Measurements from ENCODE around the gene SND1.

Gene SND1

DNA sequence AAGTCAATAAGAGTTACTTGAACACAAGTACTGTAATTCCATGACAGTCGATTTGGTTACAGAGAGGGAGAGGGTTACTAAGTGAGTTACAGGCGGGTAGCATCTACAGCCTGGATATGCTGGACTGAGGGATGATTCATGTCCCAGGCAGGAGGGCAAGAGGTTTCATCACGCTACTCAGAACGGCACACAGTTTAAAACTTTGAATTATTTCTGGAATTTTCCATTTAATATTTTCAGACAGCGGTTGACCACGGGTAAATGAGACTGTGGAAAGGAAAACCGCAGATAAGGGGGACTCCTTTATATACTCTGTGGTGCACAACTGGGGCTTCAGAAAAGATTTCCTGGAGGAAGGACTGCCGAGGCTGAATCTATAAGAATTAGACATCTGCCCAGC is 404.9 kb downstream of the SND1 start:
- H3K9me3 ChIP-seq (ENCODE audit: low read length), result no peaks in the 10 kb centered on the region
- H3K4me1 ChIP-seq (ENCODE audit: insufficient read depth, low read length), result no peaks in the 10 kb centered on the region
- no peaks in the 10 kb centered on the region for H3K36me3 ChIP-seq (ENCODE audit: insufficient read depth, low read length)
- no peak overlapping the region for H3K9ac ChIP-seq (ENCODE audit: low read length)
- H3K4me3 ChIP-seq (ENCODE audit: low read depth in 1 of 2, low read length in 2 of 2), result no peak overlapping the region
- no peaks in the 10 kb centered on the region for H3K27me3 ChIP-seq (ENCODE audit: control insufficient read depth in 1 of 2, insufficient read depth in 2 of 2, low read length in 2 of 2)
- no peak overlapping the region for H3K27ac ChIP-seq (ENCODE audit: low read depth, low read length)

DNA sequence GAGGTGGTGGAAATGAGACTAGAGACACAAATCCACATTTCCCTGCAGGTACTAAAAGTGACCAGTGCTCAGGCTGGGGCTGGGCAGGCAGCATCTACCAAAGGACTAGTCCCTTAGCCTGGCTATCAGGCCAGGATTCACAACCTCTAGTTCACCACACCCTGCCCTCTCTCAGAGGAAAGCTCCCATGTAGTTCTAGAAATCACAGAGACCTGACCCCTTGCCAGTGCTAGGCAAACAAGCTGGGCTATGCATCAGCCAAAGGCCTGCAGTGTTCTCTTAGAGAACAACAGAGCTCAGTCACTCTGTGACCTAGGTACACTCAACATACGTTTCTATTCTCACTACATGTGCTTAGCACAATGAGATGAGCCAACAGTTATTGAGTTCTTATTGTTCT is 405.9 kb downstream of the SND1 start:
- Histone ChIP-seq H3K4me1 (ENCODE audit: insufficient read depth, low read length) (no peaks in the 10 kb centered on the region), H3K9me3 (ENCODE audit: low read length) (no peaks in the 10 kb centered on the region), H3K9ac (ENCODE audit: low read length) (no peak overlapping the region), H3K36me3 (ENCODE audit: insufficient read depth, low read length) (no peaks in the 10 kb centered on the region), H3K27me3 (ENCODE audit: control insufficient read depth in 1 of 2, insufficient read depth in 2 of 2, low read length in 2 of 2) (no peaks in the 10 kb centered on the region), H3K4me3 (ENCODE audit: low read depth in 1 of 2, low read length in 2 of 2) (no peak overlapping the region), H3K27ac (ENCODE audit: low read depth, low read length) (no peak overlapping the region)

GRCh38 chr7:128059143-128059988 is 407.4 kb downstream of the SND1 start:
- no peak overlapping the region for H3K4me3 ChIP-seq (ENCODE audit: low read depth in 1 of 2, low read length in 2 of 2)
- H3K27ac ChIP-seq (ENCODE audit: low read depth, low read length), result no peak overlapping the region
- no peak overlapping the region for H3K9ac ChIP-seq (ENCODE audit: low read length)
- no peaks in the 10 kb centered on the region for H3K27me3 ChIP-seq (ENCODE audit: control insufficient read depth in 1 of 2, insufficient read depth in 2 of 2, low read length in 2 of 2)
- H3K9me3 ChIP-seq (ENCODE audit: low read length), result no peaks in the 10 kb centered on the region
- H3K4me1 ChIP-seq (ENCODE audit: insufficient read depth, low read length), result no peaks in the 10 kb centered on the region
- H3K36me3 ChIP-seq (ENCODE audit: insufficient read depth, low read length), result no peaks in the 10 kb centered on the region

GRCh38 chr7:128060018-128060417 is 408.0 kb downstream of the SND1 start:
- H3K9ac ChIP-seq (ENCODE audit: low read length), result no peak overlapping the region
- no peak overlapping the region for H3K27ac ChIP-seq (ENCODE audit: low read depth, low read length)
- H3K27me3 ChIP-seq (ENCODE audit: control insufficient read depth in 1 of 2, insufficient read depth in 2 of 2, low read length in 2 of 2), result no peaks in the 10 kb centered on the region
- H3K4me1 ChIP-seq (ENCODE audit: insufficient read depth, low read length), result no peaks in the 10 kb centered on the region
- H3K9me3 ChIP-seq (ENCODE audit: low read length), result no peaks in the 10 kb centered on the region
- H3K36me3 ChIP-seq (ENCODE audit: insufficient read depth, low read length), result no peaks in the 10 kb centered on the region
- H3K4me3 ChIP-seq (ENCODE audit: low read depth in 1 of 2, low read length in 2 of 2), result no peak overlapping the region

DNA sequence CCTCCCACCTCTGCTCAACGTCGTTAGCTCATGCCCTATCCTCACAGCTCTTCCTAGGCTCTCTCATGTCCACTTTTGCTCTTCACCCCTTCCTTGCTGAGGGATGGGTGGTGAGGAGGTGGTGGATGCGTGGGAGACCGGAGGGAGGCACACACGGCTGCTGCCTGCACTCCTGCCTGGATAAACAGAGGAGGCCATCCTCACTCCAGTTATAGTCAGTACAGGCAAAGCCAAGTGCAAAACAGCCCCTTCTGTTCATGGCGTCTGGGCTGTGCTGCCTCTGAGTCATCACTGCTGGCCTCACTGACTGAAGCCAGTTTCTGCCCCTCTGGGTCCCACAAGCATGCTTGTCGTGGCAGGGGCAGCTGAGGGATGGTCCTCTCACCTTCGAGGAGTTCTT is 411.1 kb downstream of the SND1 start:
- H3K4me3 ChIP-seq (ENCODE audit: low read depth in 1 of 2, low read length in 2 of 2), result no peak overlapping the region
- H3K27me3 ChIP-seq (ENCODE audit: control insufficient read depth in 1 of 2, insufficient read depth in 2 of 2, low read length in 2 of 2), result no peaks in the 10 kb centered on the region
- no peaks in the 10 kb centered on the region for H3K9me3 ChIP-seq (ENCODE audit: low read length)
- H3K4me1 ChIP-seq (ENCODE audit: insufficient read depth, low read length), result no peaks in the 10 kb centered on the region
- no peak overlapping the region for H3K27ac ChIP-seq (ENCODE audit: low read depth, low read length)
- no peak overlapping the region for H3K9ac ChIP-seq (ENCODE audit: low read length)
- H3K36me3 ChIP-seq (ENCODE audit: insufficient read depth, low read length), result no peaks in the 10 kb centered on the region

DNA sequence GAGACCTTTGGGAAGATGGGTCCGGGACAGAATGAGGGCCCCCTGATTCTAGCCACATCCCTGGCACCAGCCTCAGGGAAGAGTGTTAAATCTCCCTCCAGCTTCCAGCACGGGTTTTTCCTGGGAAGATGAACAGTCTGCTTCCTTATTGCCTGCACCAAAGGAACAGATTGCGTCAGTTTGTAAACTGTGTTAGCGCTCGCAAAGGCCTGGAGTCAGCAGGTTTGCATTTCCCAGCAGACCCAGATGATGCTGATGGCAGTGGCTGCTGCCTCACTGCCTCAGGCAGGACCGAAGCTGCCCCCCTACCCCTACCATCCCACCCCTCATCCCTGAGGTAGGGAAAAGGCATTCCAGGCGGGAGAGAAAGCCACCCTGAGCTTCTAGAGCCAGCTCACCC is 413.9 kb downstream of the SND1 start:
- no peak overlapping the region for H3K9ac ChIP-seq (ENCODE audit: low read length)
- H3K27ac ChIP-seq (ENCODE audit: low read depth, low read length), result no peak overlapping the region
- H3K9me3 ChIP-seq (ENCODE audit: low read length), result no peaks in the 10 kb centered on the region
- H3K4me1 ChIP-seq (ENCODE audit: insufficient read depth, low read length), result no peaks in the 10 kb centered on the region
- no peak overlapping the region for H3K4me3 ChIP-seq (ENCODE audit: low read depth in 1 of 2, low read length in 2 of 2)
- H3K27me3 ChIP-seq (ENCODE audit: control insufficient read depth in 1 of 2, insufficient read depth in 2 of 2, low read length in 2 of 2), result no peaks in the 10 kb centered on the region
- H3K36me3 ChIP-seq (ENCODE audit: insufficient read depth, low read length), result no peaks in the 10 kb centered on the region

- H3K4me1 ChIP-seq (ENCODE audit: insufficient read depth, low read length), result no peaks in the 10 kb centered on the region
- no peak overlapping the region for H3K4me3 ChIP-seq (ENCODE audit: low read depth in 1 of 2, low read length in 2 of 2)
- no peaks in the 10 kb centered on the region for H3K27me3 ChIP-seq (ENCODE audit: control insufficient read depth in 1 of 2, insufficient read depth in 2 of 2, low read length in 2 of 2)
These were observed 414.4 kb downstream of the SND1 start for GRCh38 chr7:128066395-128066794.

GRCh38 chr7:128066858-128067257 is 414.9 kb downstream of the SND1 start:
- Histone ChIP-seq H3K36me3 (ENCODE audit: insufficient read depth, low read length) (no peaks in the 10 kb centered on the region), H3K4me1 (ENCODE audit: insufficient read depth, low read length) (no peaks in the 10 kb centered on the region), H3K9me3 (ENCODE audit: low read length) (no peaks in the 10 kb centered on the region), H3K9ac (ENCODE audit: low read length) (no peak overlapping the region), H3K4me3 (ENCODE audit: low read depth in 1 of 2, low read length in 2 of 2) (no peak overlapping the region), H3K27ac (ENCODE audit: low read depth, low read length) (no peak overlapping the region), H3K27me3 (ENCODE audit: control insufficient read depth in 1 of 2, insufficient read depth in 2 of 2, low read length in 2 of 2) (no peaks in the 10 kb centered on the region)

More at GRCh38 chr7:128066395-128066794, 414.4 kb downstream of the SND1 start:
- Histone ChIP-seq H3K36me3 (ENCODE audit: insufficient read depth, low read length) (no peaks in the 10 kb centered on the region), H3K9ac (ENCODE audit: low read length) (no peak overlapping the region), H3K27ac (ENCODE audit: low read depth, low read length) (no peak overlapping the region), H3K9me3 (ENCODE audit: low read length) (no peaks in the 10 kb centered on the region)

- no peaks in the 10 kb centered on the region for H3K9me3 ChIP-seq (ENCODE audit: low read length)
- H3K4me1 ChIP-seq (ENCODE audit: insufficient read depth, low read length), result no peaks in the 10 kb centered on the region
- H3K9ac ChIP-seq (ENCODE audit: low read length), result no peak overlapping the region
- no peaks in the 10 kb centered on the region for H3K27me3 ChIP-seq (ENCODE audit: control insufficient read depth in 1 of 2, insufficient read depth in 2 of 2, low read length in 2 of 2)
- no peak overlapping the region for H3K27ac ChIP-seq (ENCODE audit: low read depth, low read length)
- H3K4me3 ChIP-seq (ENCODE audit: low read depth in 1 of 2, low read length in 2 of 2), result no peak overlapping the region
- H3K36me3 ChIP-seq (ENCODE audit: insufficient read depth, low read length), result no peaks in the 10 kb centered on the region
These were observed 416.0 kb downstream of the SND1 start for GRCh38 chr7:128067983-128068382.

GRCh38 chr7:128068785-128069184 is 416.8 kb downstream of the SND1 start:
- Histone ChIP-seq H3K4me3 (ENCODE audit: low read depth in 1 of 2, low read length in 2 of 2) (no peak overlapping the region), H3K9ac (ENCODE audit: low read length) (no peak overlapping the region), H3K4me1 (ENCODE audit: insufficient read depth, low read length) (no peaks in the 10 kb centered on the region), H3K36me3 (ENCODE audit: insufficient read depth, low read length) (no peaks in the 10 kb centered on the region), H3K9me3 (ENCODE audit: low read length) (no peaks in the 10 kb centered on the region), H3K27me3 (ENCODE audit: control insufficient read depth in 1 of 2, insufficient read depth in 2 of 2, low read length in 2 of 2) (no peaks in the 10 kb centered on the region), H3K27ac (ENCODE audit: low read depth, low read length) (no peak overlapping the region)

GRCh38 chr7:128069373-128070364 is 417.7 kb downstream of the SND1 start:
- no peak overlapping the region for H3K4me3 ChIP-seq (ENCODE audit: low read depth in 1 of 2, low read length in 2 of 2)
- H3K27ac ChIP-seq (ENCODE audit: low read depth, low read length), result no peak overlapping the region
- H3K4me1 ChIP-seq (ENCODE audit: insufficient read depth, low read length), result no peaks in the 10 kb centered on the region
- no peaks in the 10 kb centered on the region for H3K36me3 ChIP-seq (ENCODE audit: insufficient read depth, low read length)
- H3K9ac ChIP-seq (ENCODE audit: low read length), result no peak overlapping the region
- H3K9me3 ChIP-seq (ENCODE audit: low read length), result no peaks in the 10 kb centered on the region
- H3K27me3 ChIP-seq (ENCODE audit: control insufficient read depth in 1 of 2, insufficient read depth in 2 of 2, low read length in 2 of 2), result no peaks in the 10 kb centered on the region

Data from muscle layer of colon (tissue), 2 donors.